Measurements from ENCODE around the gene BTBD17. TPM values are rescaled to one million over a fixed set of nuclear protein-coding genes. Genes with fewer than 3 reads are reported as not detected.

BTBD17 gene
- polyA plus RNA-seq, 2 of the 4 experiments (the other 2 are of a cell fraction) = not detected

DNA sequence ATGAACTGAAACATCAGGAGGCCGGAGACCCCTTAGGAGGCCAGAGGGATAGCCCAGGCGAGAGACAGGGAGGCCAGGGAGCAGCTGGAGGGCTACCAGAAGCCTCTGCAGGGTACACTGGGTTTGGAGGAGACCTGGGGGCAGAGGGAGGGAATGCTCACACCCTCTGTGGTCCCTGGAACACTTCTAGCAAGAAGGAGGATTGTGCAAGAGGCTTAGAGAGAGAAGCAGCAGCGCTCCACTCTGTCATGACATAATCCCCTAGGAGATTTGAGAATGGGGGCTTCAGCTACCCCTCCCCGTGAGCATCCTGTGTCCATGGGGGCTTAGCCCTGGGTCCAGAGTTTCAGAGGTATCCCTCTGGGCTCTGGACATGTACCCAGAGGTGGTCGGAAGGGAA lies 21.5 kb upstream of the BTBD17 start:
- no peaks in the 10 kb centered on the region for H3K9me3 ChIP-seq
- 70% methylated on average over 5 of the region's 5 CpGs for WGBS (ENCODE audit: missing lambda C conversion rate)
- FAIRE-seq (no peak), ATAC-seq (no peak), DNase-seq (ENCODE audit: low read depth in 1 of 2, low spot score in 1 of 2) (no peak)
- no peak overlapping the region for H3K4me2 ChIP-seq
- CTCF ChIA-PET = interaction anchor here (0.8 to 25.8 kb wide), 7 partner anchors 10 to 261 kb away, joined by 3 to 674 read pairs (median 4); partner anchors contain the start of genes BTBD17 and GPR142
- H3K4me3 ChIP-seq = no peak overlapping the region
- TF ChIP-seq CEBPB (IDR thresholded peaks at IDR 0.05) (0 out of 4 replicates have a peak, but pooled peaks of 1 of the 2 experiments have one; percentile 8), KDM5A (IDR thresholded peaks at IDR 0.05) (no peak)
- POLR2A ChIA-PET = no interaction called here
- H3K4me1 ChIP-seq = peaks cover 14% of the 10 kb centered on the region
- H3K27ac ChIP-seq = no peak overlapping the region

- ChIA-PET POLR2A (interaction anchor here (2.5 kb wide), 1 partner anchor 49 kb away, joined by 14 read pairs; no protein-coding TSS in a partner anchor), CTCF (interaction anchor here (0.6 to 25.8 kb wide), 22 partner anchors 7 to 355 kb away, joined by 3 to 674 read pairs (median 22); partner anchors contain the start of genes BTBD17, CD300A, CD300LB and GPR142)
- Histone ChIP-seq H3K27ac (peak overlapping the region in 1 of 2 experiments; percentile 80; a peak in 3 of 6 replicates), H3K4me2 (peak overlapping the region; percentile 68; the same call in 2 of the 3 replicates), H3K9me3 (no peaks in the 10 kb centered on the region), H3K4me3 (no peak overlapping the region), H3K4me1 (peaks cover 14% of the 10 kb centered on the region)
- no peak for TF ChIP-seq RCOR1 (IDR thresholded peaks at IDR 0.05; ENCODE audit: low read depth, low read length)
- TF ChIP-seq, protein P1, sequence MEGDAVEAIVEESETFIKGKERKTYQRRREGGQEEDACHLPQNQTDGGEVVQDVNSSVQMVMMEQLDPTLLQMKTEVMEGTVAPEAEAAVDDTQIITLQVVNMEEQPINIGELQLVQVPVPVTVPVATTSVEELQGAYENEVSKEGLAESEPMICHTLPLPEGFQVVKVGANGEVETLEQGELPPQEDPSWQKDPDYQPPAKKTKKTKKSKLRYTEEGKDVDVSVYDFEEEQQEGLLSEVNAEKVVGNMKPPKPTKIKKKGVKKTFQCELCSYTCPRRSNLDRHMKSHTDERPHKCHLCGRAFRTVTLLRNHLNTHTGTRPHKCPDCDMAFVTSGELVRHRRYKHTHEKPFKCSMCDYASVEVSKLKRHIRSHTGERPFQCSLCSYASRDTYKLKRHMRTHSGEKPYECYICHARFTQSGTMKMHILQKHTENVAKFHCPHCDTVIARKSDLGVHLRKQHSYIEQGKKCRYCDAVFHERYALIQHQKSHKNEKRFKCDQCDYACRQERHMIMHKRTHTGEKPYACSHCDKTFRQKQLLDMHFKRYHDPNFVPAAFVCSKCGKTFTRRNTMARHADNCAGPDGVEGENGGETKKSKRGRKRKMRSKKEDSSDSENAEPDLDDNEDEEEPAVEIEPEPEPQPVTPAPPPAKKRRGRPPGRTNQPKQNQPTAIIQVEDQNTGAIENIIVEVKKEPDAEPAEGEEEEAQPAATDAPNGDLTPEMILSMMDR (IDR thresholded peaks at IDR 0.05) = 0 out of 3 replicates have a peak, but pooled peaks have one; percentile 3
- no peak for TF ChIP-seq NFE2L2 (conservative IDR thresholded peaks at IDR 0.05; ENCODE audit: low read length)
- TF ChIP-seq FOXS1 (CRISPR knock-in tag; IDR thresholded peaks at IDR 0.05) = no peak
- TF ChIP-seq NPAS2 (CRISPR knock-in tag; IDR thresholded peaks at IDR 0.05; ENCODE audit: borderline replicate concordance) = no peak
- no peak for TF ChIP-seq POLR2A (IDR thresholded peaks at IDR 0.05; ENCODE audit: low read length)
- TF ChIP-seq HES2 (IDR thresholded peaks at IDR 0.05) = no peak
- FAIRE-seq = no peak
- no peak for ATAC-seq
- no peak for DNase-seq (ENCODE audit: low read depth in 1 of 2, low spot score in 1 of 2)
- 80% methylated on average over 15 of the region's 15 CpGs for WGBS (ENCODE audit: missing lambda C conversion rate)
Observed at GRCh38 chr17:74380959-74381808, 19.5 kb upstream of the BTBD17 start.

DNA sequence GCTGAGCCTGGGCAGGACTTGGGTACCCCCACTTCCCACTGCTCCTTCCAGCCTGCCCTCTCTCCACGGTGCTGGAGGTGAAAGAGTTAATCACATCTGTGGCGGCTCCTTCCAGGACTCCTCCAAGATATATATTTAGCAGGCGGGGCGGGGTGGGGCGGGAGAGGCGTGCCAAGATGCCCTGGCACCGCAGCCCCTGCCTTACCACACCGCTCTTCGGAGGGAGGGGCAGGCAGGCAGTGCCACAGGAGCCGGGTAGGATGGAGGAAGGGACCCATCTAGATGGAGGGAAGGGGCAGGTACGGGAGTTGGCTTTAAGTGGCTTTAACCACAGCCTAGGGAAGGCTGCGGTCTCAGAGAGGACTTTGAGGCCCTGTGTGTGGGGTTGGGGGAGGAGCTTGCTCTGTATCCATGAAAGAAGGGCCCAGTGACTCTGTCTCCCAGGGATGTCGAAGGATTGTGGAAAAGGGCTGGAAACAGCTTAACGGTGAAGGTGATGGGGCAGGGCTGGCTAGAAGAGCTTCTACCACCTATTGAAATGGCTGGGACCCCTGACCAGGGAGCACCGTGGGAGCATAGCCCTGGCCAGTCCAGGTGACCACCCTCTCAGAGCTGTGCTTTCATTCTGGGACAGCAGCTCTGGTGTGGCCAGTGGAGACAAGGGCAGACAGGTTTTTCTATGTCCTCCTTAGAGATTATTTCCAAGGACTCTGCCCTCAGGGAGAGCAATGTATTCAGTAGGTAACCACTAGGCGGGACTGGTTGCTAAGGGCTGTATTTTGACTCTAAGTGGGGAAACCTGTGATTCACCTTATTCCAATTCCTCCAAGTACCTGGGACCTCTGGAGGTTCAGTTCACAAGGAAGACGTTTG lies 18.7 kb upstream of the BTBD17 start:
- ChIA-PET POLR2A (interaction anchor here (1.6 to 2.5 kb wide), 2 partner anchors 50 to 74 kb away, joined by 4 to 14 read pairs; no protein-coding TSS in a partner anchor), CTCF (interaction anchor here (0.6 to 25.8 kb wide), 37 partner anchors 8 to 401 kb away, joined by 3 to 674 read pairs (median 6); partner anchors contain the start of genes BTBD17, CD300A, CD300LB and GPR142)
- Histone ChIP-seq H3K9me3 (no peaks in the 10 kb centered on the region), H3K4me1 (peaks cover 14% of the 10 kb centered on the region), H3K27ac (peak overlapping the region; percentile 36 to 80; a peak in 5 of 6 replicates), H3K4me2 (peak overlapping the region; percentile 68), H3K4me3 (0 out of 3 replicates have a peak overlapping the region, but pooled peaks have one; percentile 4)
- WGBS (ENCODE audit: missing lambda C conversion rate) = 29% methylated on average over 17 of the region's 17 CpGs
- no peak for FAIRE-seq
- ATAC-seq = peak; percentile 47 to 66
- peak in 1 of 2 experiments; percentile 44 for DNase-seq (ENCODE audit: low read depth in 1 of 2, low spot score in 1 of 2)
- TF ChIP-seq, protein P2, sequence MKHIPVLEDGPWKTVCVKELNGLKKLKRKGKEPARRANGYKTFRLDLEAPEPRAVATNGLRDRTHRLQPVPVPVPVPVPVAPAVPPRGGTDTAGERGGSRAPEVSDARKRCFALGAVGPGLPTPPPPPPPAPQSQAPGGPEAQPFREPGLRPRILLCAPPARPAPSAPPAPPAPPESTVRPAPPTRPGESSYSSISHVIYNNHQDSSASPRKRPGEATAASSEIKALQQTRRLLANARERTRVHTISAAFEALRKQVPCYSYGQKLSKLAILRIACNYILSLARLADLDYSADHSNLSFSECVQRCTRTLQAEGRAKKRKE (CRISPR knock-in tag; IDR thresholded peaks at IDR 0.05; ENCODE audit: low read depth) = no peak
- TF ChIP-seq, protein P1 (IDR thresholded peaks at IDR 0.05) = peak; percentile 16; the same call in 1 of the 3 replicates
- TF ChIP-seq RAD21 (conservative IDR thresholded peaks at IDR 0.05 in 1 of 2, IDR thresholded peaks at IDR 0.05 in 1 of 2) = peak in 1 of 2 experiments; percentile 18; a peak in 1 of 5 replicates
- peak; percentile 8; the same call in 1 of the 3 replicates for TF ChIP-seq SMC3 (IDR thresholded peaks at IDR 0.05)
- TF ChIP-seq POLR2AphosphoS2 (conservative IDR thresholded peaks at IDR 0.05; ENCODE audit: low read length) = no peak

Measured in A549 (cell line).